ENCODE data around the gene PCDH20. TPM values are rescaled to one million over a fixed set of nuclear protein-coding genes. Genes with fewer than 3 reads are reported as not detected.

The PCDH20 gene
- total and polyA plus RNA-seq, 9 of the 15 experiments (the other 6 are each of a cell fraction or from before 2014, with no cell fraction given): not detected

DNA sequence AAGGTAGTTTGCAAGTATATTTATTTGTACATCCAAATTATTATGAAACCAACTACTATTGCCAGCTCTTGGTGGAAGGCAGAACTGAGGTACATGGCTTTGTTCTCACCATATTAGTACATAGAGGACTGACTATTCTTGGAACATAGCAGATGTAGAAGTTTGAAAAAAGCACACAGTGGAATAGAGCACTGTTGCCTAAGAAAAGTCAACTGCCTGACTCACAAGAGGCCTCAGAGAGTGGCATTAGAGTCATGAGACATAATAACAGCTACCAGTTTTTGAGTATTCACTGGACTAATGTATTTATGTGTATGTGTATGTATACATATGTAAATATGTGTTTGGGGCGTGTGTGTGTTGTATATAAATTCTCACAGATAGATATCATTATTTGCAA lies 8.3 kb upstream of the PCDH20 start:
- POLR2A ChIA-PET: interaction anchor here (0.6 kb wide), 1 partner anchor 89 kb away, joined by 3 read pairs; no protein-coding TSS in a partner anchor
- 0% methylated on average over 1 of the region's 1 CpG for WGBS (ENCODE audit: insufficient coverage, low coverage, missing lambda C conversion rate)
- Histone ChIP-seq H3K9me1 (ENCODE audit: control insufficient read depth, insufficient read depth, low read length) (no peaks in the 10 kb centered on the region), H3K4me3 (no peak overlapping the region), H3K27me3 (ENCODE audit: control insufficient read depth in 2 of 2, insufficient read depth in 2 of 2, low read length in 2 of 2) (no peaks in the 10 kb centered on the region), H3K9ac (ENCODE audit: insufficient read depth in 1 of 2, low read depth in 2 of 2, low read length in 2 of 2) (no peak overlapping the region), H3K27ac (ENCODE audit: extremely low read depth, low read depth, low read length) (no peak overlapping the region), H4K20me1 (replicated peaks; ENCODE audit: control insufficient read depth, insufficient read depth, low read length) (no peaks in the 10 kb centered on the region), H2AFZ (ENCODE audit: low read depth, low read length) (no peak overlapping the region), H3K4me2 (ENCODE audit: insufficient read depth, low read length) (no peak overlapping the region), H3K36me3 (ENCODE audit: control insufficient read depth, insufficient read depth, low read length) (no peaks in the 10 kb centered on the region), H3K9me3 (replicated peaks; ENCODE audit: control insufficient read depth, insufficient read depth, low read depth, low read length) (no peaks in the 10 kb centered on the region), H3K79me2 (ENCODE audit: control insufficient read depth, insufficient read depth, low read length) (no peaks in the 10 kb centered on the region), H3K4me1 (replicated peaks in 1 of 2; ENCODE audit: control insufficient read depth in 2 of 2, insufficient read depth in 2 of 2, low read length in 2 of 2) (no peaks in the 10 kb centered on the region)
- FAIRE-seq (no peak), ATAC-seq (no peak), DNase-seq (ENCODE audit: extremely low read depth in 1 of 4, low spot score in 3 of 4) (no peak)
- CTCF ChIA-PET (ENCODE audit: low intra/inter-chr PET ratio): no interaction called here
- in situ Hi-C loops (cut with MboI): no loop called here
- TF ChIP-seq FOXP1 (CRISPR knock-in tag; IDR thresholded peaks at IDR 0.05) (no peak), RUNX1 (IDR thresholded peaks at IDR 0.05; ENCODE audit: low read depth) (no peak), POLR2A (conservative IDR thresholded peaks at IDR 0.05) (no peak), ZNF212 (CRISPR knock-in tag; IDR thresholded peaks at IDR 0.05) (no peak), POLR2H (tag; IDR thresholded peaks at IDR 0.05; ENCODE audit: low read depth) (no peak), HDAC2 (IDR thresholded peaks at IDR 0.05) (no peak), CBX8 (IDR thresholded peaks at IDR 0.05; ENCODE audit: borderline replicate concordance, extremely low read depth, low read depth, low read length, poor library complexity, severe bottlenecking) (no peak), ZNF76 (CRISPR knock-in tag; IDR thresholded peaks at IDR 0.05; ENCODE audit: borderline replicate concordance) (no peak), ZNF717 (CRISPR knock-in tag; IDR thresholded peaks at IDR 0.05) (no peak), MBD2 (IDR thresholded peaks at IDR 0.05; ENCODE audit: borderline replicate concordance, low read depth) (no peak), MED1 (CRISPR knock-in tag; IDR thresholded peaks at IDR 0.05; ENCODE audit: borderline replicate concordance) (no peak)
- TF ChIP-seq, protein P1, sequence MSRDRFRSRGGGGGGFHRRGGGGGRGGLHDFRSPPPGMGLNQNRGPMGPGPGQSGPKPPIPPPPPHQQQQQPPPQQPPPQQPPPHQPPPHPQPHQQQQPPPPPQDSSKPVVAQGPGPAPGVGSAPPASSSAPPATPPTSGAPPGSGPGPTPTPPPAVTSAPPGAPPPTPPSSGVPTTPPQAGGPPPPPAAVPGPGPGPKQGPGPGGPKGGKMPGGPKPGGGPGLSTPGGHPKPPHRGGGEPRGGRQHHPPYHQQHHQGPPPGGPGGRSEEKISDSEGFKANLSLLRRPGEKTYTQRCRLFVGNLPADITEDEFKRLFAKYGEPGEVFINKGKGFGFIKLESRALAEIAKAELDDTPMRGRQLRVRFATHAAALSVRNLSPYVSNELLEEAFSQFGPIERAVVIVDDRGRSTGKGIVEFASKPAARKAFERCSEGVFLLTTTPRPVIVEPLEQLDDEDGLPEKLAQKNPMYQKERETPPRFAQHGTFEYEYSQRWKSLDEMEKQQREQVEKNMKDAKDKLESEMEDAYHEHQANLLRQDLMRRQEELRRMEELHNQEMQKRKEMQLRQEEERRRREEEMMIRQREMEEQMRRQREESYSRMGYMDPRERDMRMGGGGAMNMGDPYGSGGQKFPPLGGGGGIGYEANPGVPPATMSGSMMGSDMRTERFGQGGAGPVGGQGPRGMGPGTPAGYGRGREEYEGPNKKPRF (IDR thresholded peaks at IDR 0.05; ENCODE audit: low read depth, low read length): no peak
- TF ChIP-seq, protein P2, sequence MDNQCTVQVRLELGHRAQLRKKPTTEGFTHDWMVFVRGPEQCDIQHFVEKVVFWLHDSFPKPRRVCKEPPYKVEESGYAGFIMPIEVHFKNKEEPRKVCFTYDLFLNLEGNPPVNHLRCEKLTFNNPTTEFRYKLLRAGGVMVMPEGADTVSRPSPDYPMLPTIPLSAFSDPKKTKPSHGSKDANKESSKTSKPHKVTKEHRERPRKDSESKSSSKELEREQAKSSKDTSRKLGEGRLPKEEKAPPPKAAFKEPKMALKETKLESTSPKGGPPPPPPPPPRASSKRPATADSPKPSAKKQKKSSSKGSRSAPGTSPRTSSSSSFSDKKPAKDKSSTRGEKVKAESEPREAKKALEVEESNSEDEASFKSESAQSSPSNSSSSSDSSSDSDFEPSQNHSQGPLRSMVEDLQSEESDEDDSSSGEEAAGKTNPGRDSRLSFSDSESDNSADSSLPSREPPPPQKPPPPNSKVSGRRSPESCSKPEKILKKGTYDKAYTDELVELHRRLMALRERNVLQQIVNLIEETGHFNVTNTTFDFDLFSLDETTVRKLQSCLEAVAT (IDR thresholded peaks at IDR 0.05): no peak
- TF ChIP-seq, protein P3, sequence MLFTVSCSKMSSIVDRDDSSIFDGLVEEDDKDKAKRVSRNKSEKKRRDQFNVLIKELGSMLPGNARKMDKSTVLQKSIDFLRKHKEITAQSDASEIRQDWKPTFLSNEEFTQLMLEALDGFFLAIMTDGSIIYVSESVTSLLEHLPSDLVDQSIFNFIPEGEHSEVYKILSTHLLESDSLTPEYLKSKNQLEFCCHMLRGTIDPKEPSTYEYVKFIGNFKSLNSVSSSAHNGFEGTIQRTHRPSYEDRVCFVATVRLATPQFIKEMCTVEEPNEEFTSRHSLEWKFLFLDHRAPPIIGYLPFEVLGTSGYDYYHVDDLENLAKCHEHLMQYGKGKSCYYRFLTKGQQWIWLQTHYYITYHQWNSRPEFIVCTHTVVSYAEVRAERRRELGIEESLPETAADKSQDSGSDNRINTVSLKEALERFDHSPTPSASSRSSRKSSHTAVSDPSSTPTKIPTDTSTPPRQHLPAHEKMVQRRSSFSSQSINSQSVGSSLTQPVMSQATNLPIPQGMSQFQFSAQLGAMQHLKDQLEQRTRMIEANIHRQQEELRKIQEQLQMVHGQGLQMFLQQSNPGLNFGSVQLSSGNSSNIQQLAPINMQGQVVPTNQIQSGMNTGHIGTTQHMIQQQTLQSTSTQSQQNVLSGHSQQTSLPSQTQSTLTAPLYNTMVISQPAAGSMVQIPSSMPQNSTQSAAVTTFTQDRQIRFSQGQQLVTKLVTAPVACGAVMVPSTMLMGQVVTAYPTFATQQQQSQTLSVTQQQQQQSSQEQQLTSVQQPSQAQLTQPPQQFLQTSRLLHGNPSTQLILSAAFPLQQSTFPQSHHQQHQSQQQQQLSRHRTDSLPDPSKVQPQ (CRISPR knock-in tag; IDR thresholded peaks at IDR 0.05; ENCODE audit: borderline replicate concordance): no peak
- TF ChIP-seq, protein P4, sequence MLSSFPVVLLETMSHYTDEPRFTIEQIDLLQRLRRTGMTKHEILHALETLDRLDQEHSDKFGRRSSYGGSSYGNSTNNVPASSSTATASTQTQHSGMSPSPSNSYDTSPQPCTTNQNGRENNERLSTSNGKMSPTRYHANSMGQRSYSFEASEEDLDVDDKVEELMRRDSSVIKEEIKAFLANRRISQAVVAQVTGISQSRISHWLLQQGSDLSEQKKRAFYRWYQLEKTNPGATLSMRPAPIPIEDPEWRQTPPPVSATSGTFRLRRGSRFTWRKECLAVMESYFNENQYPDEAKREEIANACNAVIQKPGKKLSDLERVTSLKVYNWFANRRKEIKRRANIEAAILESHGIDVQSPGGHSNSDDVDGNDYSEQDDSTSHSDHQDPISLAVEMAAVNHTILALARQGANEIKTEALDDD (IDR thresholded peaks at IDR 0.05): no peak
- TF ChIP-seq, protein P5, sequence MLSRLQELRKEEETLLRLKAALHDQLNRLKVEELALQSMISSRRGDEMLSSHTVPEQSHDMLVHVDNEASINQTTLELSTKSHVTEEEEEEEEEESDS (CRISPR knock-in tag; IDR thresholded peaks at IDR 0.05): no peak
- BruUV-seq (replicated peaks): no TSS peak
- intact Hi-C loops (cut with micrococcal nuclease): no loop called here
